NK-92 treated with Interleukin-12 subunit alpha and Interleukin-12 subunit beta, amount 100 ng/mL, for 24 hours (cell line): ENCODE measurements around the gene DYNC2H1.
"Not testable (repeated sequence)": the region's sequence is repeated elsewhere in the genome, so short reads cannot be mapped to it uniquely, and the experiment has no call there.

ENCODE experiments used
- DNase-seq: peaks from one replicate; lab custom pipeline; 2025; lab: John Stamatoyannopoulos, UW

Gene DYNC2H1

GRCh38 chr11:103367650-103368049 is 258.4 kb downstream of the DYNC2H1 start:
- DNase-seq, result no peak

- DNase-seq, result no peak
These were observed 258.9 kb downstream of the DYNC2H1 start for GRCh38 chr11:103368145-103368544.

GRCh38 chr11:103370076-103370475 is 260.9 kb downstream of the DYNC2H1 start:
- DNase-seq, result no peak

- no peak for DNase-seq
These were observed 263.7 kb downstream of the DYNC2H1 start for GRCh38 chr11:103372906-103373305.

- not testable (repeated sequence) for DNase-seq
These were observed 265.0 kb downstream of the DYNC2H1 start for GRCh38 chr11:103374227-103374626.

GRCh38 chr11:103378931-103379330 is 269.7 kb downstream of the DYNC2H1 start:
- DNase-seq, result no peak

GRCh38 chr11:103380031-103380430 is 270.8 kb downstream of the DYNC2H1 start:
- DNase-seq, result no peak

- no peak for DNase-seq
These were observed 275.4 kb downstream of the DYNC2H1 start for GRCh38 chr11:103384652-103385051.

- DNase-seq, result no peak
These were observed 286.4 kb downstream of the DYNC2H1 start for GRCh38 chr11:103395612-103396011.

GRCh38 chr11:103396237-103396636 is 287.0 kb downstream of the DYNC2H1 start:
- no peak for DNase-seq

- no peak for DNase-seq
These were observed 288.1 kb downstream of the DYNC2H1 start for GRCh38 chr11:103397369-103397768.

- no peak for DNase-seq
These were observed 289.6 kb downstream of the DYNC2H1 start for GRCh38 chr11:103398829-103399228.

GRCh38 chr11:103406357-103406756 is 297.1 kb downstream of the DYNC2H1 start:
- no peak for DNase-seq

- DNase-seq, result no peak
These were observed 298.4 kb downstream of the DYNC2H1 start for GRCh38 chr11:103407641-103408040.

- DNase-seq, result no peak
These were observed 304.2 kb downstream of the DYNC2H1 start for GRCh38 chr11:103413266-103413888.

- DNase-seq, result no peak
These were observed 308.8 kb downstream of the DYNC2H1 start for GRCh38 chr11:103418014-103418413.

- DNase-seq, result no peak
These were observed 311.4 kb downstream of the DYNC2H1 start for GRCh38 chr11:103420593-103420992.

GRCh38 chr11:103433386-103434072 is 324.3 kb downstream of the DYNC2H1 start:
- no peak for DNase-seq

GRCh38 chr11:103434073-103434411 is 324.8 kb downstream of the DYNC2H1 start:
- DNase-seq, result no peak

GRCh38 chr11:103436131-103436770 is 327.0 kb downstream of the DYNC2H1 start:
- DNase-seq, result no peak

GRCh38 chr11:103441021-103441420 is 331.8 kb downstream of the DYNC2H1 start:
- no peak for DNase-seq

GRCh38 chr11:103448966-103449365 is 339.7 kb downstream of the DYNC2H1 start:
- no peak for DNase-seq

- no peak for DNase-seq
These were observed 341.0 kb downstream of the DYNC2H1 start for GRCh38 chr11:103450241-103450640.
